Measurements from ENCODE around the gene NRARP.

Gene NRARP

GRCh38 chr9:137310189-137311052 is 8.3 kb upstream of the NRARP start:
- peak; percentile 96 for DNase-seq

DNA sequence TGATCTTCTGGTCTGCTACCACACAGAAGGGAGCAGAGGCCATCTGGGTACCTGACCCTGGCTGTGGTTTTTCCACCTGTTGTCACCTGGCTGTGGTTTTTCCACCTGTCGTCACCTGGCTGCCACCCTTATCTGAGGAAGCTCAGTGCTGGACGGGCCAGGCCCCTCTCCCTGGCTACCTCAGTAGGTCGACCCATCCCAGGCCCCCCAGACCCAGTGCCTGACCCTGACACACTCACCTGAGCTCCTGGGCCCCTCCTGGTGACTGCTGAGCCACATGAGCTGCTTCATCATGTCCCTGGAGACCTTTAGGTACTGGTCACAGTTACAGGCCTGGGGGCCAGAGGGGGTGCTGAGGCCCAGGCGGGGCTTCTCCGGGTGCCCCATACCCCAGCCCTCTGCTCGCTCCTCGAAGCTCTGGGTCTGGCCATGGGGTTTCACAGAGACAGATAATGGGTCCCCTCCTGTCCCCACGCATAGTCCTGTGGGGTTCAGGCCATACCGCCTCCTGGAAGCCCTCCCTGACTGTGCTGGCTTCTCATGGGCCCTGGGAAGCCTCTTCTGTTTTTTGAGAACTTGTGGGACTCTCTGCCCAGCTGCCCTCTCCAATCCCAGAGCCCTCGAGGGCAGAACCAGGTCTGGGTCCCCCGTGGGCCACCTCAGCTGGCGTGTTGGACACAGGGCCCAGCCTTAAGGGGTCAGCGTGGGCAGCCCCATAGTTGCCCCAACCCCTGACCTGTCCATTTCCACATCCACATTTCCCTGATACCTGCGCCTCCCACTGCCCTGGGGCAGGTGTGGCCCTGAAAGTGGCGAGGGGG is 7.5 kb upstream of the NRARP start:
- DNase-seq, result no peak

- DNase-seq, result no peak
These were observed 6.1 kb upstream of the NRARP start for GRCh38 chr9:137308057-137308619.

- peak; percentile 16 for DNase-seq
These were observed 5.4 kb upstream of the NRARP start for GRCh38 chr9:137307255-137308056.

DNA sequence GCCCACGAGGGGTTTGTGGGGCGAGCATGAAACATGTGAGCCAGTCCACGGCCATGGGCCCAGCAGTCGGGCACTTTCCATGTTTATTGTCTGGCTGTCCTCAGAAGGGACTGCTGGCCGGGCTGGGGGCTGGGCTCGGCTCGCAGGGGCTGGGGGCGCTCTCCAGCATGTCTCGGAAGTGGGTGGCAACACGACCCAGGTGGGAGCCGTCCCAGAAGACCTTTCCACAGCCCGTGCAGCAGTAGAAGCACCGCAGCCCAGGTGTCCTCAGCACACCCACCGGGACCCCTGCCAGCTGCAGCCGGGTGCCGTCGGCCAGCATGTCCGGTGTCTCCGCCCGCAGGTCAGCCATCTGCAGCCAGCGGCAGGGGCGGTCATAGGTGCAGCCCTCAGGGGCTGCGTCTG is 4.8 kb upstream of the NRARP start:
- no peak for DNase-seq

GRCh38 chr9:137306066-137306849 is 4.2 kb upstream of the NRARP start:
- no peak for DNase-seq

DNA sequence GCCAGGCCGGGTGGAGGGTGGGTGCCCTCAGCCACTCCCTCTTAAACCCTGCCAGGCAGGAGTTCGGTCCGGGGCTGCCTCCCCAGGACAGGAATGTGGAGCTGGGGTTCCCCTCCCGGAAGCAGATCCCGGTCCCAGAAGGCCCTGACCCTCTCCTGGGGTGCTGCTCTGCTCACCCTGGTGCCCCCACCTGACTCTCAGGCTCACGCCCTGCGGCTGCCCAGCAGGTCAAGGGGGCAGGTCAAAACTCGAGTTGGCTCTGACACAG is 3.7 kb upstream of the NRARP start:
- no peak for DNase-seq

GRCh38 chr9:137305060-137305797 is 3.2 kb upstream of the NRARP start:
- DNase-seq, result peak; percentile 86

DNA sequence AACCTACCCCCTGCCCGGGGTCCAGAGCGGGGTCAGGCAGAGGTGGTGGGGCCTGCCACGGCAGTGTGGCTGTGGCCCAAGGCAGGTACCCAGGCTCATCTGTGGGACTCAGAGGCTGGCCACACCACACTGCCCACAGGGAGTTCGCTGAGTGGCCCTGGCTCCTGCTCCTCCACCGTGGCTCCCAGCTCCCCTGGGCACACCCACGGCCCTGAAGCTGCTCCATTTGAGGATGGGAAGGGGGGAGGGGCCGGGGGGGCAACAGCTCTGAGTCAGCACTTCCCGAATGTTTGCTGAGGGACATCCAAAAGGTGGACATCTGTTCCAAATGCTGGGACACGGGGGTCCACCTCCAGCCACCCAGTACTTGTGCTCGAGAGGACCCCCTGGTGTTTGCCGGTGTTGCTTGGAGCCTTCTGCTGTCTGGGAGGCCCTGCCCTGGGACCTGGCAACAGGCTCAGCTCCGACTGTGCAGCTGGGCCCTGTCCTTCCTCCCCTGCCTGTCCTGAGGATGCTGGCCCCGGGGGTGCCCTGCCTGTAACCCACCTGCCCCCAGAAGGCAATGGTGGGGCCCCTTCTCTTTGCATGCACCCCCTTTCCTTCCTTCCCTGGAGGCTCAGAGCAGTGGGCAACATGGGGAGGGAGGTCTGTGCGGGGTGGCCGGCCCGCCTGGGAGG is 2.5 kb upstream of the NRARP start:
- DNase-seq, result peak; percentile 70

DNA sequence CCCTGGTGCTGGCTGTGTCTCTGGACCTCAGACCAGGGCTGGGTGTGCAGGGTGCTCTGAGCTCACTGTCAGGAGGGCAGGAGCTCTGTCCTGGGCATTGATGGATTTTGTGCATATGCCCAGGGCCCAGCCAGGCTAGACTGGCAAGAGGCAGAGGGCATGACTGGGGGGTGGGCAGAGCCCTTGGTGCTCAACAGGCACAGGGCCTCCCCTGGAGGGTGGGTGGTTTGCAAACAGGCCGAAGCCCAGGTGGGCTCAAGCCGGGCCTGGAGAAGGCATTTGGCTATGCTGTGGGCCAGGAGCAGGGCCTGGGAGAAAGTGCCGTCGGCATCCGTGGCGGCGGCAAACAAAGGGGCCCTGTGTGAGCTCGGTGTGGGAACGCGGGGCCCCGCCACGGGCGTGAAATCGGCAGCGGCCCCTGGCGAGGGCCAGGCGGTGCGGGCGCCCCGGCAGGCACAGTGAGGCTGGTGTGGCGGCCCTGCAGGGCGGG is 1.9 kb upstream of the NRARP start:
- no peak for DNase-seq

GRCh38 chr9:137303151-137303892 is 1.3 kb upstream of the NRARP start:
- DNase-seq, result peak; percentile 30

DNA sequence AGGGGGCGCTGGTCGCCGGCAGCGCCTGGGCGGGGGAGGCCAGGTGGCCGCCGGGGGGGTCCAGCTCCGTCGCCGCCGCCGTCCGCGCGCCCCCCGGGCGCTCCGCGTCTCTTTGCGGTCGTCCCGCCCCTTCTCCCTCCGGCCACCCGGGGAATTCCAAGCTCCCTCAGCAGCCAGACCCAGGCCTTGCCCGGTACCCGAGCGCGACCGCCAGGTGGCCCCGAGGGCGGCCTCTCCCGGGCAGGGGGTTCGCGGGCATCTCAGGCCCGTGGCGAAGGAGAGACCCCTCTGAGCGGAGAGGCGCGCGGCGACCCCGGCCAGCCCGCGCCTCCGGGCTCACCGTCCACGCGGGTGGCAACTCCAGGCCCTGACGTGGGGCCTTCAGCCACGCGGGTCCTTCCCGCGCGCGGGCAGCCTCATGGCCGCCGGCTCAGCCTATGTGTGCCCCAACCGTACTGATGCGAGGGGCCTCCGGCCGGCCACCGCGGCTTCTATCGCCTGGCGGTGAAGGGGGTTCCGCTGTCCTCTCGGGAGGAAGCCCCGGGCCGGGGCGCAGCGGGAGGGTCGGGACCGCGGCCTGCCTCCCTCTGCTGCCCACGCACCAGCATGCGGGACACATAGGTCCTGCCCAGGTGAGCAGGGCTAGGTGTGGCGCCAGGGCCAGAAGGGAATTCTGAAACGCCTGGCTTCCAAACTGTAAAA is 529 bp upstream of the NRARP start:
- peak; percentile 74 for DNase-seq

GRCh38 chr9:137301081-137301947 is 757 bp downstream of the NRARP start:
- DNase-seq, result peak; percentile 42

- peak; percentile 55 for DNase-seq
These were observed 1.4 kb downstream of the NRARP start for GRCh38 chr9:137300567-137301080.

DNA sequence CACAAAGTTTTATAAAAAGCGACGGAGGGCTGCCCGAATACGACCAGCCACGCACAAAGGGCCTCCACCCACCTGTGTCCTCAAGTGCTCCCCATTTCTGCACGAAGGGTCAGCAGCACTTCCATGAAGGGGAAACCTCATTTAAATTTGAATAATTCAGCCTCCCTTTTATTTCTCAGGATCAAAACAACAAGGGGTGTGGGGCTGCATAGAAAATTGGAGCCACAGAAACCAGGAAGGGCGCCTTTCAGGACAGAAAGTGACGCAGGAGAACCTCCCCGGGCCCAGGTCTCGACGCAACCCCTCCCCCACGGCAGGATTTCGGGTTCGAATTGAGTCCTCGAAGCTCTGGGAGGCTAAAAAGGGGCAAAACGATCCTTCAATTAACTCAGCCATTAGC is 2.1 kb downstream of the NRARP start:
- DNase-seq, result no peak

GRCh38 chr9:137299203-137299565 is 2.9 kb downstream of the NRARP start:
- DNase-seq, result no peak

DNA sequence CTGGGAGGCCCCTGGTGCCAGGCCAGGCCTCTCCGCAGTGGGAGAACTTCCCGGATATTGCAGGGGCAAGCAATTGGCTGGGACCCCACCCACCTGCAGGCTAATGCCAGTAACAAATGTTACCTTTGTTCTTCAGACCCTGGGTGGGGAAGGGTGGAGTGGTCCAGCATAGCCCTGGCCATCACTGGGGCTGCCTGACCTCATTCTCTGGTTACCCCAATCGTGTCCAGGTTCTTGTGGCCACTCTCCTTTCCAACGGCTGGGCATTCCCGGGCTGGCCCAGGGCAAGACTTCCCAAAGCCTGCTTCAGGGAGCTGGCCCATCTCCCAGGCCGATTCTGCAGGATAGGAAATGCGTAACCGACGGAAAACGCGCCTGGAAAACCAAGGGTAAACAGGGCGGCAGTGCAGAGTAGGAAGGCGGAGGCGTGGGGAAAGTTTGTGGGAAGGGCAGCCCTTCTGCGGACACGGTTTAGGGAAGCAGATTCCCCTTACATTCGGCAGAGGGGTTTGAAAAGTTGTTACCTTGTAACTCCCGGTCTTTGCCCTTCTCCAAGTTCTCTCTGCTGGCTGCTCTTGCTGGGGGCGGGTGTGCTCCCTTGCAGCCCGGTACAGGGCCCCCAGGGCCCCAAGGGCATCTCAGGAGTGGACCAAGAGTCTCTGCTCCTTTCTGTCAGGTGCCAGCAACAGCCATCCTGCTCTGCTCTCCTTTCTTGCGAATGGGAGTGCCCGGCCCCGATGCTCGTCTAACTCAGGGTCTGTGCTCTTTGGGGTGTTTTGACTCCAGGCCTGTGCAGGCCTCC is 3.5 kb downstream of the NRARP start:
- DNase-seq, result no peak
